ENCODE data around the gene TMEM181. TPM values are rescaled to one million over a fixed set of nuclear protein-coding genes. Genes with fewer than 3 reads are reported as not detected.
A peak's percentile ranks its signal among the peaks of the same experiment; 100 is the strongest.

Gene TMEM181
- total and polyA plus RNA-seq, 2 of the 13 experiments (the other 11 are each of a cell fraction or from before 2014, with no cell fraction given) = 59.1 to 108 TPM

DNA sequence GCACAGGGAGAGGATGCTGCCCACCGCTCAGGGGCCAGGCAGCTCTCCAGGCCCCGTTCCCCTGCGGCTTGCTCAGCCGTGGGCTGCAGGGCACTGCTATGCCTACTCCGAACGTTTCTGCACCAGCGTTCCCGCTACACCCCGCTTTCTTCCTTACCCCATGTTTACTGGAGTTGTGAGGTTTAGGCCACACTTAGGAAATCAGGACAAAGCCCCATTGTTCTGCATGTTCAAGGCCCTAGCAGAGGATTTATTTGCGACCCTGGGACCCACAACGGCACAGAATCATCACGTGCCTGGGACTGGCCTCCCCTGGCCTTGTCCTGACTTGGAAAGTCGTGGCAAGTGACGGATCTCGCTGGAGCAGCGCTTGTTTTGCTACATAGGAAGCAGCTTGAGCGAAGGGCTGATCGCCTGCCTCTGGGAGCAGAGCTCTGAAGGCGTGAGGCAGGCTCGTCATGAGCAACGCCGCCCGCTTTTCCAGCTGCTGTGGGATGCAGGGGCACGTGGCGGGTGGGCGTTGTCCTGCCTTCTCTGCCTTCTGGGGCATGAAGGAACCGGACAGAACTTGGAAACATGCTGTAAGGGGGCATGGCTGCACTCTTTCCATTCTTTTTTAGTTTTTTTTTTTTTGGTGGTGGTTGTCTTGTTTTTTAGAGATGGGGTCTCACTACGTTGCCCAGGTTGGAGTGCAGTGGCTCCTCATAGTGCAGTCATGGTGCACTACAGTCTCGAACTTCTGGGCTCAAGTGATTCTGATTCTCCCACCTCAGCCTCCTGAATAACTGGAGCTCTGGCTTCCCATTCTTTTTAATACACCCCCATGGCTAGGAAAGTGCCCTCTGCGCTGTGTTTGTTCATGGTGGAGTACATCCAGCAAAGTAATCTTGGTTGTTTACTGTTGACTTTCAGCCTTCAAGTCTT is 14.6 kb upstream of the TMEM181 start (continued):
- TF ChIP-seq ZNF142 (CRISPR knock-in tag; IDR thresholded peaks at IDR 0.05) (0 out of 2 replicates have a peak, but pooled peaks have one; percentile 48), SOX5 (CRISPR knock-in tag; IDR thresholded peaks at IDR 0.05; ENCODE audit: borderline replicate concordance) (peak; percentile 99), MEIS1 (CRISPR knock-in tag; IDR thresholded peaks at IDR 0.05; ENCODE audit: borderline replicate concordance) (0 out of 2 replicates have a peak, but pooled peaks have one; percentile 15), ZNF761 (CRISPR knock-in tag; conservative IDR thresholded peaks at IDR 0.05) (no peak), ZNF333 (CRISPR knock-in tag; IDR thresholded peaks at IDR 0.05; ENCODE audit: borderline replicate concordance) (no peak), CREBL2 (CRISPR knock-in tag; IDR thresholded peaks at IDR 0.05; ENCODE audit: borderline replicate concordance) (no peak), HDAC1 (CRISPR knock-in tag; IDR thresholded peaks at IDR 0.05) (peak; percentile 70; the same call in 1 of the 2 replicates), ZNF124 (CRISPR knock-in tag; IDR thresholded peaks at IDR 0.05) (peak; percentile 55; the same call in 1 of the 2 replicates), ZNF431 (CRISPR knock-in tag; IDR thresholded peaks at IDR 0.05; ENCODE audit: borderline replicate concordance, low read depth) (0 out of 2 replicates have a peak, but pooled peaks have one; percentile 27), ZNF720 (CRISPR knock-in tag; IDR thresholded peaks at IDR 0.05) (no peak), CAMTA2 (CRISPR knock-in tag; IDR thresholded peaks at IDR 0.05; ENCODE audit: borderline replicate concordance) (no peak), ZNF891 (CRISPR knock-in tag; IDR thresholded peaks at IDR 0.05) (peak; percentile 41; the same call in 1 of the 2 replicates), ZNF205 (CRISPR knock-in tag; IDR thresholded peaks at IDR 0.05) (peak; percentile 57; the same call in 1 of the 2 replicates), ZKSCAN8 (CRISPR knock-in tag; IDR thresholded peaks at IDR 0.05; ENCODE audit: borderline replicate concordance) (peak; percentile 58; the same call in 1 of the 2 replicates)
- TF ChIP-seq, protein P1, sequence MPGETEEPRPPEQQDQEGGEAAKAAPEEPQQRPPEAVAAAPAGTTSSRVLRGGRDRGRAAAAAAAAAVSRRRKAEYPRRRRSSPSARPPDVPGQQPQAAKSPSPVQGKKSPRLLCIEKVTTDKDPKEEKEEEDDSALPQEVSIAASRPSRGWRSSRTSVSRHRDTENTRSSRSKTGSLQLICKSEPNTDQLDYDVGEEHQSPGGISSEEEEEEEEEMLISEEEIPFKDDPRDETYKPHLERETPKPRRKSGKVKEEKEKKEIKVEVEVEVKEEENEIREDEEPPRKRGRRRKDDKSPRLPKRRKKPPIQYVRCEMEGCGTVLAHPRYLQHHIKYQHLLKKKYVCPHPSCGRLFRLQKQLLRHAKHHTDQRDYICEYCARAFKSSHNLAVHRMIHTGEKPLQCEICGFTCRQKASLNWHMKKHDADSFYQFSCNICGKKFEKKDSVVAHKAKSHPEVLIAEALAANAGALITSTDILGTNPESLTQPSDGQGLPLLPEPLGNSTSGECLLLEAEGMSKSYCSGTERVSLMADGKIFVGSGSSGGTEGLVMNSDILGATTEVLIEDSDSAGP (CRISPR knock-in tag; IDR thresholded peaks at IDR 0.05; ENCODE audit: borderline replicate concordance) = peak; percentile 84
- TF ChIP-seq, protein P2, sequence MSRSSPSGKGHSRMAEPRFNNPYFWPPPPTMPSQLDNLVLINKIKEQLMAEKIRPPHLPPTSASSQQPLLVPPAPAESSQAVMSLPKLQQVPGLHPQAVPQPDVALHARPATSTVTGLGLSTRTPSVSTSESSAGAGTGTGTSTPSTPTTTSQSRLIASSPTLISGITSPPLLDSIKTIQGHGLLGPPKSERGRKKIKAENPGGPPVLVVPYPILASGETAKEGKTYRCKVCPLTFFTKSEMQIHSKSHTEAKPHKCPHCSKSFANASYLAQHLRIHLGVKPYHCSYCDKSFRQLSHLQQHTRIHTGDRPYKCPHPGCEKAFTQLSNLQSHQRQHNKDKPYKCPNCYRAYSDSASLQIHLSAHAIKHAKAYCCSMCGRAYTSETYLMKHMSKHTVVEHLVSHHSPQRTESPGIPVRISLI (CRISPR knock-in tag; IDR thresholded peaks at IDR 0.05; ENCODE audit: borderline replicate concordance) = peak; percentile 62
- TF ChIP-seq, protein P3, sequence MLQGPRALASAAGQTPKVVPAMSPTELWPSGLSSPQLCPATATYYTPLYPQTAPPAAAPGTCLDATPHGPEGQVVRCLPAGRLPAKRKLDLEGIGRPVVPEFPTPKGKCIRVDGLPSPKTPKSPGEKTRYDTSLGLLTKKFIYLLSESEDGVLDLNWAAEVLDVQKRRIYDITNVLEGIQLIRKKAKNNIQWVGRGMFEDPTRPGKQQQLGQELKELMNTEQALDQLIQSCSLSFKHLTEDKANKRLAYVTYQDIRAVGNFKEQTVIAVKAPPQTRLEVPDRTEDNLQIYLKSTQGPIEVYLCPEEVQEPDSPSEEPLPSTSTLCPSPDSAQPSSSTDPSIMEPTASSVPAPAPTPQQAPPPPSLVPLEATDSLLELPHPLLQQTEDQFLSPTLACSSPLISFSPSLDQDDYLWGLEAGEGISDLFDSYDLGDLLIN (CRISPR knock-in tag; IDR thresholded peaks at IDR 0.05; ENCODE audit: borderline replicate concordance) = no peak

All from HepG2 (cell line).